OCI-LY7 (cell line): Measurements from ENCODE around the gene SERPINA5.
"Not testable (repeated sequence)": the region's sequence is repeated elsewhere in the genome, so short reads cannot be mapped to it uniquely, and the experiment has no call there.

Experiments used
- CTCF ChIP-seq: fragments of 200-600 bp; sonication (generic); conservative IDR thresholded peaks from 2 replicates; pipeline ENCODE4 v1.5.1; 2014; ENCODE audit warnings: mild to moderate bottlenecking, antibody characterized with exemption, low read length, moderate library complexity, mixed read lengths
- EZH2phosphoT487 ChIP-seq: fragments of 200-600 bp; sonication (generic); IDR thresholded peaks from 2 replicates; pipeline ENCODE4 v1.6.1; 2018; ENCODE audit warnings: low read depth, borderline replicate concordance, mild to moderate bottlenecking, mixed run types, antibody characterized with exemption, low read length, moderate library complexity, mixed read lengths

- not testable (repeated sequence) for TF ChIP-seq CTCF, EZH2phosphoT487
Measured at GRCh38 chr14:94577472-94577871, 3.8 kb upstream of the SERPINA5 start.
